Activated B cell treated with CpG ODN at 0.5 μM for 24 hours (primary cell): ENCODE measurements around the gene TOR4A. TPM values are rescaled to one million over a fixed set of nuclear protein-coding genes. Genes with fewer than 3 reads are reported as not detected.
A peak's percentile ranks its signal among the peaks of the same experiment; 100 is the strongest.

Experiments used
- ATAC-seq: fragments of 200-7000 bp; cut with Tn5 transposase; one replicate; pipeline ENCODE4 v1.10.0; 2021; ENCODE audit warnings: low read depth, mild to moderate bottlenecking, moderate library complexity
- CTCF ChIA-PET: fragments of 350-600 bp; sonication (Branson Sonifier 250); formaldehyde crosslinking; loops from one replicate; lab custom pipeline; 2021; ENCODE audit warnings: antibody characterized with exemption; lab: Charles Lee
- POLR2A ChIA-PET: fragments of 350-600 bp; sonication (Branson Sonifier 250); formaldehyde crosslinking; loops from one replicate; lab custom pipeline; 2021; ENCODE audit warnings: antibody characterized with exemption; lab: Charles Lee
- DNase-seq: peaks from one replicate; pipeline ENCODE4 v3.0.0; 2022
- H3K27ac Mint-ChIP-seq: one replicate; pipeline ENCODE4 v1.8.0; 2020; ENCODE audit warnings: mixed read lengths
- H3K27me3 Mint-ChIP-seq: one replicate; pipeline ENCODE4 v1.8.0; 2021; ENCODE audit warnings: mixed read lengths
- H3K36me3 Mint-ChIP-seq: one replicate; pipeline ENCODE4 v1.8.0; 2021; ENCODE audit warnings: low read depth, mixed read lengths
- H3K4me1 Mint-ChIP-seq: one replicate; pipeline ENCODE4 v1.8.0; 2021; ENCODE audit warnings: mixed read lengths
- H3K4me3 Mint-ChIP-seq: one replicate; pipeline ENCODE4 v1.8.0; 2020; ENCODE audit warnings: mild to moderate bottlenecking, mixed read lengths
- H3K9me3 Mint-ChIP-seq: one replicate; pipeline ENCODE4 v1.8.0; 2020; ENCODE audit warnings: mixed read lengths
- CTCF ChIP-seq: fragments of 200-600 bp; IDR thresholded peaks from one replicate; pipeline ENCODE4 v1.8.0; 2022; ENCODE audit warnings: antibody characterized with exemption, mild to moderate bottlenecking
- intact Hi-C: fragments of 100-400 bp; cut with micrococcal nuclease; formaldehyde crosslinking; loops from one replicate; pipeline ENCODE4 v1.15.1; 2024
- total RNA-seq: library from RNA; stranded (reverse); gene quantifications from 2 replicates; pipeline ENCODE4 v1.2.3, GENCODE V29; 2022

Gene TOR4A
- total RNA-seq, 1 donor from 2014 or later, result 9.1 TPM

GRCh38 chr9:137298401-137299202, 21.1 kb downstream of the TOR4A start:
- intact Hi-C loops, result loop anchor here (5.0 kb wide), 1 partner anchor 229 kb away; no protein-coding TSS in a partner anchor
- no peak overlapping the region for H3K27ac Mint-ChIP-seq
- H3K4me1 Mint-ChIP-seq, result peaks cover 19% of the 10 kb centered on the region
- ATAC-seq (no peak), DNase-seq (no peak)
- TF ChIP-seq CTCF, result no peak
- ChIA-PET CTCF (no interaction called here), POLR2A (interaction anchor here (0.6 to 1.2 kb wide), 2 partner anchors 56 to 171 kb away, joined by 3 to 7 read pairs; no protein-coding TSS in a partner anchor)
- H3K9me3 Mint-ChIP-seq, result no peaks in the 10 kb centered on the region
- peaks cover 26% of the 10 kb centered on the region for H3K27me3 Mint-ChIP-seq
- no peak overlapping the region for H3K4me3 Mint-ChIP-seq
- H3K36me3 Mint-ChIP-seq, result no peaks in the 10 kb centered on the region

GRCh38 chr9:137299203-137299565, 21.7 kb downstream of the TOR4A start:
- ChIA-PET POLR2A (interaction anchor here (0.6 to 1.2 kb wide), 2 partner anchors 56 to 172 kb away, joined by 3 to 7 read pairs; no protein-coding TSS in a partner anchor), CTCF (no interaction called here)
- H3K9me3 Mint-ChIP-seq, result no peaks in the 10 kb centered on the region
- H3K4me1 Mint-ChIP-seq, result peaks cover 19% of the 10 kb centered on the region
- ATAC-seq, result no peak
- peaks cover 24% of the 10 kb centered on the region for H3K27me3 Mint-ChIP-seq
- H3K36me3 Mint-ChIP-seq, result no peaks in the 10 kb centered on the region
- intact Hi-C loops, result loop anchor here (5.0 kb wide), 1 partner anchor 228 kb away; no protein-coding TSS in a partner anchor
- H3K27ac Mint-ChIP-seq, result no peak overlapping the region
- DNase-seq, result no peak
- no peak overlapping the region for H3K4me3 Mint-ChIP-seq
- TF ChIP-seq CTCF, result no peak

GRCh38 chr9:137299938-137300337, 22.4 kb downstream of the TOR4A start:
- H3K4me3 Mint-ChIP-seq, result no peak overlapping the region
- CTCF ChIA-PET, result no interaction called here
- peaks cover 21% of the 10 kb centered on the region for H3K27me3 Mint-ChIP-seq
- H3K4me1 Mint-ChIP-seq, result peaks cover 16% of the 10 kb centered on the region
- H3K36me3 Mint-ChIP-seq, result no peaks in the 10 kb centered on the region
- no peak for ATAC-seq
- POLR2A ChIA-PET, result interaction anchor here (0.6 kb wide), 1 partner anchor 59 kb away, joined by 3 read pairs; the partner anchor contains the start of gene TUBB4B
- TF ChIP-seq CTCF, result no peak
- H3K27ac Mint-ChIP-seq, result no peak overlapping the region
- H3K9me3 Mint-ChIP-seq, result no peaks in the 10 kb centered on the region
- no peak for DNase-seq
- intact Hi-C loops, result loop anchor here (5.0 kb wide), 1 partner anchor 227 kb away; no protein-coding TSS in a partner anchor

- intact Hi-C loops, result no loop called here
- H3K27ac Mint-ChIP-seq, result peak overlapping the region; percentile 24
- POLR2A ChIA-PET, result interaction anchor here (0.6 kb wide), 2 partner anchors 60 to 266 kb away, joined by 3 to 10 read pairs; partner anchors contain the start of gene TUBB4B
- DNase-seq, result no peak
- CTCF ChIA-PET, result no interaction called here
- TF ChIP-seq CTCF, result no peak
- no peaks in the 10 kb centered on the region for H3K36me3 Mint-ChIP-seq
- no peak for ATAC-seq
- no peaks in the 10 kb centered on the region for H3K9me3 Mint-ChIP-seq
- H3K27me3 Mint-ChIP-seq, result peaks cover 21% of the 10 kb centered on the region
- H3K4me1 Mint-ChIP-seq, result peaks cover 20% of the 10 kb centered on the region
- peak overlapping the region; percentile 74 for H3K4me3 Mint-ChIP-seq
These were observed 23.1 kb downstream of the TOR4A start for GRCh38 chr9:137300567-137301080.
